ENCODE data around the gene MBTPS1.
A peak's percentile ranks its signal among the peaks of the same experiment; 100 is the strongest.

MBTPS1 gene

GRCh38 chr16:84069540-84069939, 47.2 kb downstream of the MBTPS1 start:
- peak in 1 of 2 donors; percentile 18 for DNase-seq

GRCh38 chr16:84068783-84069462, 47.8 kb downstream of the MBTPS1 start:
- no peak for DNase-seq

- DNase-seq = no peak
Observed at GRCh38 chr16:84068041-84068440, 48.7 kb downstream of the MBTPS1 start.

GRCh38 chr16:84067640-84068039, 49.1 kb downstream of the MBTPS1 start:
- no peak for DNase-seq

- peak; percentile 15 to 26 for DNase-seq
Observed at GRCh38 chr16:84065536-84066132, 51.1 kb downstream of the MBTPS1 start.

- DNase-seq = no peak
Observed at GRCh38 chr16:84063980-84064379, 52.8 kb downstream of the MBTPS1 start.

GRCh38 chr16:84062734-84063640, 53.8 kb downstream of the MBTPS1 start:
- peak; percentile 46 to 52 for DNase-seq

GRCh38 chr16:84061236-84061819, 55.4 kb downstream of the MBTPS1 start:
- no peak for DNase-seq

- DNase-seq = no peak
Observed at GRCh38 chr16:84059946-84060901, 56.5 kb downstream of the MBTPS1 start.

- no peak for DNase-seq
Observed at GRCh38 chr16:84059111-84059510, 57.6 kb downstream of the MBTPS1 start.

- DNase-seq = no peak
Observed at GRCh38 chr16:84058664-84059063, 58.1 kb downstream of the MBTPS1 start.

- no peak for DNase-seq
Observed at GRCh38 chr16:84058211-84058610, 58.5 kb downstream of the MBTPS1 start.

- no peak for DNase-seq
Observed at GRCh38 chr16:84056933-84057332, 59.8 kb downstream of the MBTPS1 start.

GRCh38 chr16:84055801-84056634, 60.7 kb downstream of the MBTPS1 start:
- DNase-seq = no peak

- no peak for DNase-seq
Observed at GRCh38 chr16:84055366-84055765, 61.4 kb downstream of the MBTPS1 start.

GRCh38 chr16:84054916-84055315, 61.8 kb downstream of the MBTPS1 start:
- no peak for DNase-seq

- DNase-seq = no peak
Observed at GRCh38 chr16:84054271-84054670, 62.5 kb downstream of the MBTPS1 start.

GRCh38 chr16:84053237-84053636, 63.5 kb downstream of the MBTPS1 start:
- DNase-seq = no peak

GRCh38 chr16:84052071-84052622, 64.6 kb downstream of the MBTPS1 start:
- DNase-seq = no peak

- no peak for DNase-seq
Observed at GRCh38 chr16:84050316-84050715, 66.4 kb downstream of the MBTPS1 start.
